HG03045 (cell line): ENCODE results near the gene TUBB1.
A peak's percentile ranks its signal among the peaks of the same experiment; 100 is the strongest.
"Not testable (repeated sequence)": the region's sequence is repeated elsewhere in the genome, so short reads cannot be mapped to it uniquely, and the experiment has no call there.

Experiments
- ATAC-seq: cut with Tn5 transposase; IDR thresholded peaks from one replicate; pipeline ENCODE4 v1.9.1; 2021; ENCODE audit warnings: mild to moderate bottlenecking, moderate library complexity; ENCODE audit not compliant: unreplicated experiment

The TUBB1 gene

GRCh38 chr20:59019217-59019616 lies at the start of gene TUBB1:
TUBB1 (plus strand) TSS chr20:59019429; CDS start chr20:59019523, 94 bp downstream.
- no peak for ATAC-seq

- no peak for ATAC-seq
Observed at GRCh38 chr20:58969439-58969838, 49.8 kb upstream of the TUBB1 start.

- no peak for ATAC-seq
Observed at GRCh38 chr20:58970146-58970545, 49.1 kb upstream of the TUBB1 start.

- ATAC-seq = no peak
Observed at GRCh38 chr20:58971429-58971828, 47.8 kb upstream of the TUBB1 start.

- ATAC-seq = no peak
Observed at GRCh38 chr20:58973179-58973578, 46.0 kb upstream of the TUBB1 start.

- no peak for ATAC-seq
Observed at GRCh38 chr20:58973866-58974265, 45.4 kb upstream of the TUBB1 start.

GRCh38 chr20:58975353-58975752 lies 43.9 kb upstream of the TUBB1 start:
- ATAC-seq = no peak

- ATAC-seq = no peak
Observed at GRCh38 chr20:58976061-58976730, 43.0 kb upstream of the TUBB1 start.

- no peak for ATAC-seq
Observed at GRCh38 chr20:58978351-58979190, 40.7 kb upstream of the TUBB1 start.

- peak; percentile 73 for ATAC-seq
Observed at GRCh38 chr20:58980711-58981627, 38.3 kb upstream of the TUBB1 start, which contains the start of gene NELFCD. NELFCD (plus strand) TSS chr20:58981256; CDS start chr20:58981310, 54 bp downstream.

GRCh38 chr20:58981628-58982364 lies 37.4 kb upstream of the TUBB1 start:
- ATAC-seq = peak; percentile 4

GRCh38 chr20:58982406-58983114 lies 36.7 kb upstream of the TUBB1 start:
- ATAC-seq = no peak

- ATAC-seq = not testable (repeated sequence)
Observed at GRCh38 chr20:58983115-58983468, 36.1 kb upstream of the TUBB1 start.

GRCh38 chr20:58984691-58985090 lies 34.5 kb upstream of the TUBB1 start:
- no peak for ATAC-seq

GRCh38 chr20:58985656-58986055 lies 33.6 kb upstream of the TUBB1 start:
- no peak for ATAC-seq

GRCh38 chr20:58986286-58986967 lies 32.8 kb upstream of the TUBB1 start:
- no peak for ATAC-seq

- ATAC-seq = no peak
Observed at GRCh38 chr20:58986968-58987517, 32.2 kb upstream of the TUBB1 start.

GRCh38 chr20:58987790-58988564 lies 31.3 kb upstream of the TUBB1 start:
- no peak for ATAC-seq
